GM19452 (cell line): ENCODE measurements around the gene BAIAP2.

Source experiments
- ATAC-seq: cut with Tn5 transposase; IDR thresholded peaks from one replicate; pipeline ENCODE4 v1.9.1; 2021; ENCODE audit not compliant: unreplicated experiment

BAIAP2 gene

GRCh38 chr17:81050645-81051625 is 16.0 kb downstream of the BAIAP2 start:
- ATAC-seq = no peak

DNA sequence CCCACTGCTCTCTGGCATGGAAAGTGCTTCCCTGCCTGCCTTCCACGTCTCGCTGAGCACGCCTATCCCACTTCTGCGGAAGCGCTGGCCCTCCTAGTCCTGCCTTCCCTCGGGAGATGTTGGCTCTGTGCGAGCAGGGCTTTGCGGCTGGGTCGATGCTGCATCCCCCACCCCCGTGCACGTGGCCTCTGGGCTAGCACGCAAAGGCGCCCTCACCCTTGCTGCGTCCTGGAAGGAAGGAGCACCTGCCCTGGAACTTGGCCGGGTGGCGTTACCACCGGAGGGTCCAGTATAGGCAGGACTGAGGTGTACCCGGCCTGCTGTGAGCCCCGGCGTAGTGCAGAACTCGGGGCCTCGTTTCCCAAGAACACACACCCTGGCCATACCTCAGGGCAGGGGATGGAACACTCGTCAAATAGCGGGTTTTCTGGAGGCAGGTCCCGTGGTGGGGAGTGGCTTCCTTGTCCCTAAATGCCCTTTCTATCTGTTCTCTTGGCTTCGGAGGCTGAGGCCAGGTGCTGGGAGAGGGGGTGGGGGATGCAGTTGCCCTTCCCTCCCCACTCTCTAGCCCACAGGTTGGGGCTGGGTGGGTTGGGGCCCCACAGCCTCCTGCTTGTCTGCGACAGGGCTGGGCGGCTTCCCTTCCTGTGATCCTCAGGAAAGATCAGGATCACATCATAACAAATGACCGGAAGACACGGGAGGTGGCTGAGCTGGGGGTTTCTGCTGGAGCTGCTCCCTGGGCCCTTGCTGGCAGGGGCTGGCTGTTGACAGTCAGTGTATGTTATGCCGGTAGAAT is 17.4 kb downstream of the BAIAP2 start:
- no peak for ATAC-seq

- ATAC-seq = no peak
Observed at GRCh38 chr17:81053041-81053970, 18.4 kb downstream of the BAIAP2 start.

DNA sequence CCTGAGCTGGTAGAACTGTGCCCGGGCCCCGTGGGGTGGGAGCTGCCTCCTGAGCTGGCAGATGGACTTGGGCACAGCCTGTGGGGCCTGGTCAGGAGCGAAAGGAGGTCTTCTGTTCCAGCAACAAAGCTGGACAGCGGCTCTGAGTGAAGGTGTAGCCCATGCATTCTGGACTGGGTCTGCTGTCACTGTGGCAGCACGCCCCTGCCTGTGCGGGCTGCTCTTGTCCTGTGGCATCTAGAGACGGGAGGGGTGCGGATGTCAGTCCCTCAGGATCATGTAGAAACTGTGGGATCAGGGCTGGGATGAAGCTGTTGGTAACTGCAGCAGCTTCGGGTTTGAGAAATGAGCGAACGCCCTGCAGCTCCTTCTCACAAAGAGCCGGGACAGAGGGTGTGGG is 19.4 kb downstream of the BAIAP2 start:
- no peak for ATAC-seq

DNA sequence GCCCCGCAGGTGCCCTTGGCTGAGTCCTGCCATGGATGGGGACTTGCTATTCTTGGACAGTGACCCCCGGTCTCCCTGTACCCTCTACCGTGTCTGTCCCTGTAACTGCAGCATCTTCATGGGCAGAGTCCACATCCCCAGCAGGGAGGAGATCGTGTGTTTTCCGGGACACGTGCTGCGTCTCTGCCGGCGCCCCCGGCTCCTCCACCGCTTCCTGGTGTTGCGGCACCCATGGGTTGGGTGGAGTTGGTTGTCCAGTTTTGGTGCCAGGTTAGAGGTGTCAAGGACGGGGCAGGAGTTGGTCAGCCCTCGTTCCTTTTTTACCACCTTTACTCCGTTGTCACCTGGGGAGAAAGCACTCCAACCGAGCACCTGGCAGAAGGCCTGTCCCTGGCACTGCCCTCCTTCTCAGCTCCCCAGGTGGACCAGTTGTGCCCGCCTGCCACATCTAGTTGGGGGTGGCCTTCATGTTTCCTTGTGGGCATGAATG is 20.0 kb downstream of the BAIAP2 start:
- no peak for ATAC-seq

DNA sequence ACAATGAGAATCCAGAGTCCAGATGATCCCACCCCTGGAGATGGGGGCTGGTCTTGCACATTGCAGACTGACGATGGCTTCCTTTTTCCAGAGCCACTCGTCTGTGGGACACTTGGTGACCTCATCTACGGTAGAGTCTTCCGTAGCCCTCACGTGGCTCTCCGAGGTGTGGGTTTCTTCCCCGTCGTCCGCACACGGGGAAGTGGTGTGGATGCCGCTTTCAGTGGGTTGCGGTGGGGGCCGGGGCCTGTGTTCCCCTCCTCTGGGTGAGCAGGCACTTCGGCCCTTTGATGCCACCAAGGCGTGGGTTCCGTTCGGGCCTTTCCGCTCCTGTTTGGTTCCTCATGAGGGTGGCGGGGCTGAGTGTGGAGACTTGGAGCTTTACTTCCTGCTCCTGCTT is 21.4 kb downstream of the BAIAP2 start:
- no peak for ATAC-seq

GRCh38 chr17:81057079-81057730 is 22.3 kb downstream of the BAIAP2 start:
- ATAC-seq = no peak

GRCh38 chr17:81057777-81058176 is 22.8 kb downstream of the BAIAP2 start:
- ATAC-seq = no peak

GRCh38 chr17:81058263-81058871 is 23.4 kb downstream of the BAIAP2 start:
- ATAC-seq = no peak

DNA sequence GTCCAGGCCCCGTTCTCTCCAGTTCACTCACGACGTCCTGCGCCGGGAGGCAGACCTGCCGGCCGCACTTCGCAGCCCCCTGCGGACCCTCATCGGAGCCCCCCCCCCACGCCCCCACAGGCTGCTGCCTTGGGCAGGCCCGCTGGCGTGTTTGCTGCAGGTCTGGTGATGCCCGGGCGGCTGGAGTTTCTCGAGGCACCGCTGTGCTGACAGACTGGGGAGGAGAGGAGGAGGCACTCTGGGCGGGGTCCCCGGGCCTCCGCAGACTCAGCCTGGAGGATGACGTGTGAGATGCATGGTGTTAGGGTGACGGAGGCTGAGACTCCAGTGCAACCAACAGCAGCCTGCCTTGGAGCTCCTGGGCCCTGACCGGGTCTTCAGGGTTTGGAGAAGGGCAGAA is 24.1 kb downstream of the BAIAP2 start:
- ATAC-seq = no peak

DNA sequence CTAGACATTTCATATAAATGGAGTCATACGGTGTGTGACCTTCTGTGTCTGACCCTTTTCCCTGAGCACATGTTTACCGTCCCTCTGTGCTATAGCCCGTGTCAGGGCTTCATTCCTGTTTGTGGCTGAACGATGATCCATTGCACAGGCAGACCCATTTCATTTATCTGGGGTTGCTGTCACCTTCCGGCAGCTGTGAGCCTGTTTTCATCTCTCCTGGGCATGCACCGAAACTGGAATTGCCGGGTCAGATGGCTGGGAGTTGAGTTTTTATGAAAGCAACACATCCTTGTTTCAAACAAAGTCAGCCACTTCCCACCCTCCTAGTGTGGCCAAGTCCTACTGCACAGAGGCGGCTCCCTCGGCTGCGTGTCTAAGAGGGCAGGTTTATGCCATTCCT is 25.5 kb downstream of the BAIAP2 start:
- ATAC-seq = no peak

GRCh38 chr17:81061027-81061735 is 26.2 kb downstream of the BAIAP2 start:
- no peak for ATAC-seq

- ATAC-seq = no peak
Observed at GRCh38 chr17:81062014-81062780, 27.2 kb downstream of the BAIAP2 start.

GRCh38 chr17:81063106-81064093 is 28.4 kb downstream of the BAIAP2 start:
- no peak for ATAC-seq

DNA sequence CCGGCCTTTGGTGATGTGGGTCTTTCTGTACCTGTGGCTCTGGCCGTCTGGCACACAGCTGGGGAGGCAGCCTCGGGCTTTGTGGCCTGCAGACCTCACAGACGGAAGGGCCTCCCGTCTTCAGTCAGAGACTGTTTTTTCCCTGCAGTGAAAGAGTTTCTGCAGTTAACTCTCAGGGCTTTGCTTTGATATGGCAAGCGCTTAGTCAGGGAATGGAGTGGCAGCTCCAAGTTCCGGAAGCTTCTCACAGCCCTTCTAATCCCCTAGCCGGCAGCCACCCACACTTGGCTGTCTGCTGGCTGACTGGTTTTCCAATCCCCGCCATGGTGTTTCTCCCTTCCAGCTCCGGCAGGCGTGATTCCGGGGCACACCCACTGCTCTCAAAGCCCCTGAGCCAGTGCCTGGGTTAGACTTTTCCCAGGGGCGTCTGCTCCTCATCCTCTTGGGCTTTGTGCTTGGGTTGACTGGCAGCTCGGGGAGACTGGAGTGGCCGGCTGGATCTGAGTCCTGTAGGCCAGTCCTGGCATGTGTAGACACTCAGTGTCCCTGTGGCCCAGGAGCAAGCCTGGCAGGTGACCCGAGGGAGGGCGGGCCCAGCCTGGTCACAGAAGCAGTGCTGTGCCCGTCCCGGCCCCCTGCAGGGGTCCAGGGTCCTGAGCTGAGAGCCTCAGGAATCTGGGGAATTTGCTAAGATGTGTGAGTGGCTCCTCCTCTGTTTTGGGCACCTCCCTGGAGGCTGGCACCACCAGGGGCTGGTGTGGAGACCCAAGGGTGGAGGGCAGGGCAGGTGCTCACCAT is 29.9 kb downstream of the BAIAP2 start:
- no peak for ATAC-seq

DNA sequence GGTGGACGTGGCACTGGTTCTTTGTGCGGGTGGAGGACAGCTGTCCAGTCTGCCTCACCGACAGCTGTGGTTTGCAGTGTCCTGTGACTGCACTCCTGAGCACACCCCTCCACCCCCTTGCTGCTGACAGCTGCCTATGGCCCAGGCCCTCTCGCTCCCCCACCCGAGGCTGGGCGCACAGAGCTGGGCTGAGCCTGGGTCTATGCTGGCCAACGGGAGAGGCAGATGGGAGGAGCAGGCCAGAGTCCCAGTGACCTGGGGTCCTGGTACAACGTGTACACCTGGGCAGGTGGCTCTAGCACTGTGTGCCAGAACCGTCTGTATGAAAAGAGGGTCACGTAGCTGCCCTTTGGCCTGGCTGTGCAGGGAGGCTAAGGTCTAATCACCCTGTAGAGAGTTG is 30.5 kb downstream of the BAIAP2 start:
- ATAC-seq = no peak
